Fibroblast of skin of left quadriceps (primary cell): ENCODE results near the gene IQGAP2.
"Not testable (repeated sequence)": the region's sequence is repeated elsewhere in the genome, so short reads cannot be mapped to it uniquely, and the experiment has no call there.

Experiments
- DNase-seq, 2 experiments: peaks; one replicate each; pipeline ENCODE4 v3.0.0-alpha.2; 2013; ENCODE audit warnings: low read depth in 2 of 2

The IQGAP2 gene

DNA sequence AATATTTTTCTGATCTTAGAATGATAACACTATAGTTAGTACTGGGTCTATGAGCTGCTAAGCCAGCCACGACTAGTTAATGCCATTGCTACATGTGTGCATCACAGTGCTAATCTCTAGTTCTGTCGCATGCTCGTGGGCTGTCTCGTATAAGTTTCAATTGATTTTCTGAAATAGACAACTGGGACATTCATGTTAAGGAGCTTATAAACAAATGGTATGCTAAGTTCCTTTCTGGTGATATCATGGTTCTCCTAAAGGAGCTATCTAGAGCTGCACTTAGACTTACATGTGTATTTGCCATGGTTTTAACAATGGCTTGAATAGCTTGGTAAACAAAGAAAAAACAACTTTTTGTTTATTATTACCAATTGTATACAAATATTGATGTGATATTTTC is 173.9 kb downstream of the IQGAP2 start:
- no peak for DNase-seq

DNA sequence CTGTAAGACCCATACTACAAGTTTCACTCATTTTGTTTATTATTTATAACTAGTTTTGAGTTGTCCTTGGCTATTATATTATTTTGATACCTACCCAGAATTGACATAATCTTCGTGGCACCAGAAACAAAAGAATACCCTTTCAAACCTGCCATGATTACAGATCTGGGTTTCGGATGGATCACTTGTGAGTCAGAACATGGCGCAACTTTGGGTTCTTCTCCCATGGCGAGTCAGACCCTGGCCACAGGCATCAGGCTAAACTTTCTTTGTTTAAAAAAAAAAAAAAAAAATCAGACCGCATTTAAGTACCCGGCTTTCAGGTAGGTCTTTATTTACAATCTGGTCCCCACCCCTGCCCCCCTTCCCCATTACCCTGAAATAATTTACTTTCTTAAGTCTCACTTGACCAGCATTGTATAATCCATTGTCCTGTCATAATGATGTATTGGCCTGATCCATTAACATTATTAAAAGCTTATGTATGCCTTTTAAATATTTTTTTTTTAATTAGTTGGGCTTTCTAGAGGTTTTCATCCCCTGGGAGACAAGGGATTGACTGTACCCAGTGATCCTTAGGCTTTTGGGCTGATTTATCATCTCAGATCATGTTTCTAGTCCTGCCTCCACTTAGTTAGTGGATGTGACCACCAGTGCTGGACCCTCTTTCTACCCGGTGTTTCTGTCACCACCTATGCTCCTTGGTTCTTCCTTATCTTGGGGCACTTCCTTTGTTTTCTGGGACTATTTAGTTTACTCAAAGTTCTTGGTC is 176.3 kb downstream of the IQGAP2 start:
- DNase-seq, result peak in 1 of 2 experiments; percentile 6

DNA sequence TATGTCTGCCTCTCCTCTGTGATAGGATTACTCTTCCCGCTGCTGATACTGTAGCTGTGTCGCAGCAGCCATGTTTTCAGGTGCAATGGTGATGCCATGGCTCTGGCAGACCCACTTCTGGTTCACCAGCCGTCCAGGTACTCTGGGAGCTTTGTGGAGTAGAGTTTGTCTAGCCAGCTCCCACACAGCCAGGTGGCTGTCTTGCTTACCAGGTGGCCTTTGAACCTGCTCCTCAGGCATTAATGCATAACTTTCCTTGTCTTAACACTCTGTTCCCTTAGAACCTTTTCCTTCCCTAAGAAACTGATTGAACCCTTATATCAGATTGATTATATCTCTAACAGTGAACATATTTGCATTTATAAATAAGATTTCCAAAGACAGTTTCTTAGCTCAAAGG is 177.9 kb downstream of the IQGAP2 start:
- DNase-seq, result no peak

DNA sequence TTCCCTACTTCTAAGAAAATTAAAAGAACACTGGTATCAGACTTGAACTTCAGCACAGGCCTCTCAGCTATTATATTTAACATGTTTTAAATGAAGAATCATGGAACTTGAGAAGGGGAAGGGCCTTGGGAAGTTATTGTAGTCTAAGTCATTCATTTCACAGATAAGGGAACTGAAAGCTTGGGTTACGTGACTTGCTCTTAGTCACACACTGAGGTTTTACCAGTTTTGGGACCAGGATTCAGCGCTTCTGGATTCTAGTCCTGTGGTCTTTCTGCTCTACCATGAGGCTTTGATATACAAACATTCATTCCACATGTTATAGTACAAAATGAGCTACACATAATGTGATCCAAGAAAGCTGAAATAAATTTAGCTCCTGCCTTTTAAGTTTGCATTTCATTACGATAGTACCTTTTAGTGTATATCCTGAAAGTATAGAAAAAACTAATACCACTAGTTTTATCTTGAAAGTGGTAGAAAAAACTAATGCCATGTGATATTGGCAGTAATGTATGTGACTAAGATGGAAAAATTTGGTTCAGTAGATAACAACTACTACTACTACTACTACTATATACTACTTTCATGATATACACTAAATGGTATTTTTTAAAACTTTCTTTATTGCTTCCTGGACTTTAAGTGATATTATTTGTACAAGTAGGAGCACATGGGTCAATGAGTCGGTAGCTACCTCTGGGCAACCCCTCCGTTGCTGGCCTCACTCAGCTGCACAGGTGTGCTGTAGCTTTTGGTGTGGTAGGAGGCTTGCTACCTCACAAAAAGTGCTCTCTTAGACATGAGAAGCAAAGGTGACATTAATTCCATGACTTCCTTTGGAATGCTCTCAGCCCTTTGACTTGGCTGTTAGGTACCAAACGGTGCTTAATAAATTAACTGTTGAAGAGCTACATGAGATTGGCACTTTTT is 179.4 kb downstream of the IQGAP2 start:
- no peak for DNase-seq

DNA sequence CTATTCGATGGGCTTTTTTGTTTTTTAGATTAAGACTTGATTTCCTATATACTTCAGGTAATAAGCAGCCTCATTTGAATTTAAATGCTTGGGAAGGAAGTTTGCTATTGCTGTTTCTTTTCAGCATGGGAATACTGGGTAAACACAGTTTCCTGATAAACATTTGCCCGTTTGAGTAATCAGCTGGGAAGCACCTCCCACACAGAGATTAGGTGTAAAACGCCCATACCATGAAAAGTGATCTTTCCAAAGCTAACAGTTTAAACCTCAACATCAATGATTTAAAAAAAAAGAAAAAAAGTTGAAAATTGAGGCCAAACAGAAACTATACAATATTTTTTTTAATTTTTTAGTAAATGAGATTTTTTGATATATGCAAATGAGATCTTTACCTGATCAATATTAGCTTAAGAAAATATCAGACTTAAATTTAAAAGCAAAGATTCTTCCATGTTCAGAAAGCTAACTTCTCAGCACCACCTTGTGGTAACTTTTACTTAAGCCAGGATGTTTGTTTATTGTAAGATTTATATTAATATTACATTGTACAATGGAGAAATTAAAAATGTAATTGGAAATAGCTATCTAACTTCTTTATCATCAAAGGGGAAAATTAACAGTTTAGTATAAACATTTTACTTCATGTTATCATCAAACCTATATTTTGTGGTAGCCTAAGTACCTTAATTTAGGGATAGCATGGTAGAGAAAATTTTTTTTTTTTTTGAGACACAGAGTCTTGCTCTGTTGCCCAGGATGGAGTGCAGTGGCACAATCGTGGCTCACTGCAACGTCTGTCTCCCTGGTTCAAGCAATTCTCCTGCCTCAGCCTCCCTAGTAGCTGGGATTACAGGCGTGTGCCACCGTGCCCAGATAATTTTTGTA is 180.3 kb downstream of the IQGAP2 start:
- DNase-seq, result no peak

DNA sequence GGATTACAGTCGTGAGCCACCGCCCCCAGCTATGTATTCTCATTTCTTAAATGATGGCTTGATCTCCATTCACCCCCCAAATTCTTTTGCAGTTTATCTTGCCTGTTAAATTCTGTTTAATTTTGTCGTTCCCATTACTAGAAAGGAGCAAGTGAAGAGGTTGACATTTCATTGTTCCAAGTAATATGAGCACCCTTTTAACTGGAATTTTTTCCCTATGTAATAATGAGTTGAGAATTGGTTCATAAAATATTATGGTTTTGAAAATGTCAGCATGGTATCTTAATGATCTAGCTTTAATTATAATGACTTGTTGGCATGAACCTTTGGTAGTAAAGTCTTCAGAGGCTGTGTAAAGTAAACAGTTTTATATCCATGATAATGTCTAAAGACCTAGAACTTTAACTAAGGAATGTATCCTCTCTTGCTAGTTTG is 182.7 kb downstream of the IQGAP2 start:
- no peak for DNase-seq

DNA sequence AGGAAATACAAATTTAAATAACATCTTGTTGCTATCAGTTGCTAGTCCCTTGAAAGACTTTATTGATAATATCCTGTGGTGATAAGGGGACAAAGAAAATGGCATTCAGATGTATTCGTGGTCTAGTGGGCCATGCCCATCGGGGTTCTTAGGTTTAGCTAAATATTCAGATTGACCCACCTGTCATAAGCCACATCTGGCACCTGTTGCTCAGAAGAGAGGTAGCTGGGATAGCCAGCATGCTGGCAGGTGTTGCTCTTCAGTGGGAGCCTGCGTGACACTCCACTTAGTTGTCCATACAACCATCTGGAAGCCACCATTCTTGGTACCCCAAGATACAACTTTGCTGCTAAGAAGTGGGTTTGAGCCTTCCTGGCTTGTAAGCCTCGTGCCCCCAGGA is 183.4 kb downstream of the IQGAP2 start:
- DNase-seq, result no peak

DNA sequence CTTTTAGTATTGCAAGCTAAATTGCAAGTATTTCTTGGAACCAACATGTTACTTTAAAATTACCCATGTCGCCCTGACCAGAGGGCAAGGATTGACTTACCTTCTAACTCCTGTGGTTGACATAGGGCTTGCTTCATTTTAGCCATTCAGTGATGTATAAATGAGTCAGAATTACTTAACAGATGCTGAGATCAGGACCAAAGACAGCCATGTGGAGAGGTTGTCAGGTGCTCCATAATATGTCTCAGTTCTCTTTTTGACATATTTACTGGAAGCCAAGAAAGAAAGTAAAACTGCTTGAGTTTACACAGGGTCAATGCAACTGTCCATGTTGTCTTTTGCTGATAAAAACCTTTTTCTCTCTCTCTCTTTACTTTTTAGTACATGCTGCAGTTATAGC is 186.9 kb downstream of the IQGAP2 start:
- DNase-seq, result no peak

DNA sequence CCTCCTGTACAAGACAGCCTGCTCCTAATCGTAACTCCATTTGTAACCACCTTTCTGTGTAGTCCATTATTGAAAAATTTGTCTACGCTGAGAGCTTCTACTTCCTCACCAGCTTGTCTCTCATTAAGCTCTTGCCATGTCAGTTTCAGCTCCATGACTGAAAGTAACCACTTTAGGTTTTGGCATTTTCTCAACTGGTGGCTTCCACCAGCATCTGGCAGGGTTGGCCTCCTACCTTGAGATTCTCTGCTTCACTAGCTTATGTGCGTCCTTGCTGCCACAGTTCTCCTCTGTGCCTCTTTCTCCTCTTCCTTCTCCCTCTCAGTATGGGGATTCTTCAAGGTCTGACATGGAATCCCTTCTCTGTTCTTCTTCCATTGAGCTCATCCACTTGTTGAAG is 188.3 kb downstream of the IQGAP2 start:
- DNase-seq, result no peak

DNA sequence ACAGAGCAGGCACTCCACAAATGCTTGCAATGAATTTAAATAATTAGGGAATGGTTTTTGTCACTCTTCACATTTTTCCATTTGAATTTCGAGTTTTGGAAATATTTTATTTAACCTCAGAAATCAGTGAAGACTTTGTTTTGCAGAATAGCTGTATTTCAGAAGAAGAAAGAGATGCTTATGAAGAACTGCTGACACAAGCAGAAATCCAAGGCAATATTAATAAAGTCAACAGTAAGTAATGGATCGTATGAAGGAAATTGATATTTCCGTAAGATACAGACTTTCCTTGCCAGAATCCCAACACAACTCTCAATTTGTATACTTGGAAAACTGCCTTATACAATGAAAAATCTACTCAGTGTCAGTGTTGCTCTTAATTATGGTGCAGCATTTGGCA is 189.6 kb downstream of the IQGAP2 start:
- no peak for DNase-seq

DNA sequence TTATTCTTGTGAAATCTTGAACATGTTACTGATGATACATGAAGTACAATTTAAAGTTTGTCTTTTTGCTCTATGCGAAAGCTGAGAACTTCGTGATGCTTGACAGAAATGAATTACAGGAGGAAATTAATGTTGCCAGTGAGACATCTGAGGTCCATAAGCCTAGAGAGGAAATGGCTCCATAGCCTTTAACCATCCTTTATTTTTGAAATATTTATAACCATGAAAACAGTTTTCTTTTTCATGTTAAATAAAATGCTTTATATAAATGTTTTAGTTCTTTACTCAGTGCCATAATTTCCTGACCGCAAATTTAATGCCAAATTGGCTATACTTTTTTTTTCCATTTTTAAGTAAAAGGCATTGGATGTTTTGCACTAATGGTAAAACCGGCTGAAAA is 191.0 kb downstream of the IQGAP2 start:
- DNase-seq, result no peak

DNA sequence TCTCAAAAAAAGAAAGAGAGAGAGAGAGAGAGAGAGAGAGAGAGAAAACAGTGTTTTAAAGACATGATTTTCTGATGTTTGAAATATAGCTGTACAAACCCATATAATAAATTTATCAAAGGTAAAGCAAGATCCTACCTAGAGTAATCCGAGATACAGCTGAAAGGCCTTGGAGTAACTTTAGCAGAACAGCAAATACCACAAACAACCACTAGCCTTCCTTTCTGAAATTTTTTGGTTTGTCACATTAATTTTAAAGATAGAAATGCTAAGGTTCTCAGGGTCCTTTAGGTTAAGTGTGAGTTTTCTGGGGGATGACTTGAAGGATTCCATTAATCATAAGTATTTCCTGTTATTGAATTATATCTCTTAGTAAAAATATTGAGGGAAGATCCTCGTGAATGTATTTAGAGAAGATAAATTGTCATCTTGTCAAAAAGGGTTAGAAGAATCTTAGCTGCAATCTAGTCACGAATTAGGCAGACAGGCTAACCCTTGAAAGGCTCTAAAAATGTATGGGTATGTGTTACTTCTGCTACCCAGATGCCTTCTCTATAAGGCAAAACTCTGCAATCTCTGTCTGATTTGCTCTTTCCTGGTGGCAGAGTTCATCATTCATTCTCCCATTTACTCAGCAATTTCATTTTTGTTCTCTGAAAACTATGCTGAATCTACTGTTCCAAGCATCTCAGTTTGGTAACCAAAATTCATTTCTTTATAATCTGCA is 192.8 kb downstream of the IQGAP2 start:
- DNase-seq, result no peak

DNA sequence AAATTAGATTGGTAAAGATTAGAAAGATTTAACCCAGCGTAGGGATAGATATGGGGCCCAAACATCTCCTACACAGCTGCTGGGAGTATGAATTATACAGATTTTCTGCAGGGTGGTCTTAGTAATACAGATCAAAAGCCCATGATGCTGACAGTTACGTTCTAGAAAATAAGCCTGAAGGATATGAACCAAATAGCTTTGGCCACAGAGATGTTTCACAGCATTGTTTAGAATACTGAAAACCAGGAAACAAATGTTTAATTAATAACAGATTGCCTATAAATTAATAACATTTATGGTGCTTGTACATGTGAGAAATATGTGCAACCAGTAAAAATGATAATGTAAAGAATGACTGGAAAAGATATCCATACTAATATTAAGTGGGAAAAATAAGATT is 195.4 kb downstream of the IQGAP2 start:
- peak; percentile 46 to 51 for DNase-seq

DNA sequence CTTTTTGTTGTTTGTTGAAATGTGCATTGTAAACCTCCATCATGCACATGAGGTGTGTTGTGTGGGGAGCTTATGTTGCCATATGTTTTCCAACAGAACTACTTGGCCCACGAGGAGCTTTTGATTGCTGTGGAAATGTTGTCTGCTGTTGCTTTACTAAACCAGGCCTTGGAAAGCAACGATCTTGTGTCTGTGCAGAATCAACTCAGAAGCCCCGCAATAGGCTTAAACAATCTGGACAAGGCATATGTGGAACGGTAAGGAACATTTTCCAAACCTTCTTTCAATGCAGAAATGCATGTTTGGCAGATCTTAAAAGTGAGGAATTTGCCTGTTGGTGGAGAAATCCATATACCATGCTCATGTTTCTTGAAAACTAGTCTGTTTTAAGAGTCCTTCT is 197.6 kb downstream of the IQGAP2 start:
- no peak for DNase-seq

DNA sequence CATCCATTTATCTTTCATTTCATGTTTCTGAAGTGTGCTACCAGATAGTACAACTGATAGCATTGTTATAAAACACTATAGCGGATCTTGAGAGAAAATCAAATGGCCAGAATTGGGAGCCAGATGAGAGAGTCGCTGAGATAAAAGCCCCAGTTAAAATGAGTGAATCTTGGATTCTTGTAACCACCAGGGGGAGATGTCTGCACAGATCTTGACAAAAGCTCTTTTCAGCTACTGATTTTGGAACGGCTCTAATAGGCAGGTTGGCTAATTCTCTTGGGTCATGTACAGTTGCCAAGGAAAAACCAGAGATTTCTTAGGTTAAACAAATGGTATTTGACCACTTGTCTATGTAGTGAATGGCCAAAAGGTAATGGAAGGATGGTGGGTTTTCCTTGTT is 198.4 kb downstream of the IQGAP2 start:
- DNase-seq, result peak; percentile 49 to 53

DNA sequence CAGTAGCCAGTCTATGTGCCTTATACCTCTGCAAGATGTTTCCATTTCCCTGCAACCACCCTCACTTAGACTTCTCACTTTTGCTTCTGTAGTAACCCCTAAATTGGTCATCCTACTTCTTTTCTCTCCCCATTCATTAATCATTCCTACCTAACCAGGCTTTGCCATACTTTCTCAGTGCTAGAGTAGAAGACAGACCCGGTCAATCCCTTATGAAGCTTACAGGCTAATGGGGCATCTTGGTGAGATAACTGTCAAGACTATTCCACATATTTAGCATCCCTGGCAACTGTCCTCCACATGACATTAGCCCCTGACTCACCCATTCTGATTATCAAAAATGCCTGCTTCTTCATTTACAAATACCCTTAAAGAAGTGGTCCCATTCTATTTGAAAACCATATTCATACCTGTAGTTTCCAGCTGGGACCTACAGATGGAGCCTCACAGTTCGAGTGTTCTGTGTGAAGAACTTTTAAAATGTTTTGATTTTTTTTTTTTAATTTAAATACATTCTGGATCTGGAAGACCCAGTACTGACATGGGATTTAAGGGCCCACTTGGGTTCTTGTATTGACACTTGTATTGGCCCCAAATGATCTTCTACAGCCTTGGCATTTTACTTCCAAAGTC is 199.1 kb downstream of the IQGAP2 start:
- no peak for DNase-seq

DNA sequence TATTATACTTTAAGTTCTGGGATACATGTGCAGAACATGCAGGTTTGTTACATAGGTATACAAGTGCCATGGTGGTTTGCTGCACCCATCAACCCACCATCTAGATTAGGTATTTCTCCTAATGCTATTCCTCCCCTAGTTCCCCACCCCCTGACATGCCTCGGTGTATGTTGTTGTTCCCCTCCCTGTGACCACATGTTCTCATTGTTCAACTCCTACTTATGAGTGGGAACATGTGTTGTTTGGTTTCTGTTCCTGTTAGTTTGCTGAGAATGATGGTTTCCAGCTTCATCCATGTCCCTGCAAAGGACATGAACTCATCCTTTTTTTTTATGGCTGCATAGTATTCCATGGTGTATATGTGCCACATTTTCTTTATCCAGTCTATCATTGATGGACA is 200.9 kb downstream of the IQGAP2 start:
- DNase-seq, result not testable (repeated sequence)

DNA sequence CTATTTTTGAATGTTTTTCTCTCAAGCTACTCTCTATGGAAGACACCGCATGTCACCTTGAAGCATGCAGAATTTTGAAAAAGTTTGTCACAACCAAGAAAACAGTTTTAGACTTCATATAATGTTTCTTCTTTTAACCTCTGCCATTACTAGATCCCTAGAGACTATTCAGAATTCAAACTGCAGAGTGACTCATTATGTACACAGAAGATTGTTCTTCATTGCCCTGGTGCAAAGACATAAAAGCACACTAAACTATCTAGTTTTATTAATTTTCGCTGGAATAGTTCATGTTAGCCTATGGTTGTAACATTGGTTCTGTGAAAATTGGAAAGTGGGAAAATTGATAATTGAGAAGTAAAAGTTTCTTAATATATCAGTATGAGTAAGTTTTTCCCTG is 201.8 kb downstream of the IQGAP2 start:
- DNase-seq, result no peak

DNA sequence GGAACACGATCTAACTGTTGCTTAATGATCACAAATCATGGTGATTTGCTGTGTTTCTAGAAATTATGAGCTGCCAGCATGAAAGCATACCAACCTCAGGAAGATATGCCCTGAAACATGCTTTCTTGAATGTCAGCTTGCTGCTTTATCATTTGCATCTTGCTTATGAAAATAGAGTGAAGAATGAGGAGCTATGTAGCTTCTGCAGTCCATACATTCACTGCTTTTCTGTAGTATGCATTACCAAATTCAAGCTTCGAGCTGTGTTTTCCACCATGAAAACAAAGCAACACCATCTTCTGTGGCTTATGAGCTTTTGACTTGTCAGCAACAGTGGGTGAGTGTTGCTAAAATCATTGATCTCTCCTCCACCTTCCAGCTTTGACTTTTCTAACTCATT is 203.6 kb downstream of the IQGAP2 start:
- DNase-seq, result no peak

DNA sequence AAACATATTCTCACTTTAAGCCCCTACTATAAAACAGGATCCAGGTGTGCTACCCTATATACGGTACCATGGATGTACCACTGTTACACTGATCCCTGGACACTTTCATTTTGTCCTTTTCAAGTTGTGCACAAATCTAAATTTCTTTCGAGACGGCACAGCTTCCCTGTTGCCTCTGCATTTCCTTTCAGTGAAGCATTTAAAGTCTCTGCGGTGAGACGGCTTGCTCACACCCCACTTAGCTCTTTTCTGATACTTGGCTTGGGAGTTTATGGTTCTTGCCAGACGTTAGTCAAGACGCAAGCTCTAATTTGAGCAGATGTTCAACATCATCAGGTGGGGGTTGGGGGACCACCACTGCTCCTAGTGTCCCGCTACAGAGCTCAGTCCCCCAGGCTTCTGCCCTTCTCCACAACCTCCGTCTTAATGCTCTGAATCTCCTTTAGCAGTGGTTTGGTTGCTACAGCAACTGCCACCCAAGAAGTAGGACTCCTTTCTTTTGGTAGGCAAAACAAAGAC is 204.3 kb downstream of the IQGAP2 start:
- DNase-seq, result no peak

DNA sequence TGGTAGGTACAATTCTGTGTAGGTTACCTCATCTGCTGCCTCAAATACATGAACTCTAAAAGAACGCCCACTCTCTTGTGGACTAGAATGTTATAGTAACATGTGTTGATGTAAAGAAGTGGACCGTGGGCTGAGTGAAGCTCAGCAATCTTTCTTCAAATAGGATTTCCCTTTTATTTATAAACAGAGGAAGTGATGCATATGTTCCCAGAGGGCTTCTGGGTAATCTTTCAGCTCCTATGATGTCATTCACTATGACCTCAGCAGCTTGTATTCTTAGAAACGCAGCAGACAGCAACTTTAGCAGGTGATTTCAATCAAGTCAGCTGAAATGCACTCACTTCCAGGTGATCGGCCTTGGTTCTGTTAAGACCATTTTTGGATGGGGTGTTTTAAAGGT is 205.7 kb downstream of the IQGAP2 start:
- DNase-seq, result no peak
